Bronchial epithelial cell (primary cell): ENCODE results near the gene MED26. TPM values are rescaled to one million over a fixed set of nuclear protein-coding genes. Genes with fewer than 3 reads are reported as not detected.

Experiments
- DNase-seq: peaks from one replicate; pipeline ENCODE4 v3.0.0-alpha.2; 2010; ENCODE audit warnings: low read depth
- FAIRE-seq: peaks from 2 replicates; lab custom pipeline; 2011; peaks lifted over from hg19 to GRCh38; lab: Jason Lieb, UNC
- H3K27me3 ChIP-seq: 2 replicates; pipeline ENCODE4 v1.5.1; 2011; ENCODE audit warnings: low read length; ENCODE audit not compliant: control insufficient read depth, insufficient read depth
- H3K36me3 ChIP-seq: 2 replicates; pipeline ENCODE4 v1.5.1; 2011; ENCODE audit warnings: low read length; ENCODE audit not compliant: control insufficient read depth, insufficient read depth
- H3K4me3 ChIP-seq: 2 replicates; pipeline ENCODE4 v1.5.1; 2011; ENCODE audit warnings: mild to moderate bottlenecking, low read depth, low read length, control low read depth
- CTCF ChIP-seq: IDR thresholded peaks from 2 replicates; pipeline ENCODE4 v1.5.1; 2011; ENCODE audit warnings: mild to moderate bottlenecking, moderate library complexity, low read length, control low read depth, inconsistent platforms; ENCODE audit not compliant: insufficient read depth, severe bottlenecking
- total RNA-seq: library from RNA; depleted of rRNA; stranded (reverse); fragments of >200 nt; gene quantifications from 2 replicates; pipeline ENCODE4 v1.2.1, GENCODE V29; 2014

Gene MED26
- total RNA-seq, 1 donor from 2014 or later: 2.9 TPM

- H3K4me3 ChIP-seq: no peak overlapping the region
- H3K27me3 ChIP-seq: no peaks in the 10 kb centered on the region
- DNase-seq (peak; percentile 77), FAIRE-seq (no peak)
- no peak for TF ChIP-seq CTCF
- no peaks in the 10 kb centered on the region for H3K36me3 ChIP-seq
These were observed 40.8 kb downstream of the MED26 start for GRCh38 chr19:16586991-16587832.

GRCh38 chr19:16586477-16586871 lies 41.5 kb downstream of the MED26 start:
- no peak for TF ChIP-seq CTCF
- H3K27me3 ChIP-seq: no peaks in the 10 kb centered on the region
- no peak overlapping the region for H3K4me3 ChIP-seq
- FAIRE-seq (no peak), DNase-seq (no peak)
- peaks cover 1% of the 10 kb centered on the region for H3K36me3 ChIP-seq

GRCh38 chr19:16585808-16586476 lies 42.1 kb downstream of the MED26 start:
- DNase-seq (peak; percentile 42), FAIRE-seq (no peak)
- no peak overlapping the region for H3K4me3 ChIP-seq
- H3K36me3 ChIP-seq: peaks cover 1% of the 10 kb centered on the region
- H3K27me3 ChIP-seq: no peaks in the 10 kb centered on the region
- no peak for TF ChIP-seq CTCF

GRCh38 chr19:16585094-16585801 lies 42.8 kb downstream of the MED26 start:
- H3K36me3 ChIP-seq: peaks cover 1% of the 10 kb centered on the region
- H3K27me3 ChIP-seq: no peaks in the 10 kb centered on the region
- DNase-seq: no peak
- FAIRE-seq: no peak
- H3K4me3 ChIP-seq: no peak overlapping the region
- TF ChIP-seq CTCF: no peak

DNA sequence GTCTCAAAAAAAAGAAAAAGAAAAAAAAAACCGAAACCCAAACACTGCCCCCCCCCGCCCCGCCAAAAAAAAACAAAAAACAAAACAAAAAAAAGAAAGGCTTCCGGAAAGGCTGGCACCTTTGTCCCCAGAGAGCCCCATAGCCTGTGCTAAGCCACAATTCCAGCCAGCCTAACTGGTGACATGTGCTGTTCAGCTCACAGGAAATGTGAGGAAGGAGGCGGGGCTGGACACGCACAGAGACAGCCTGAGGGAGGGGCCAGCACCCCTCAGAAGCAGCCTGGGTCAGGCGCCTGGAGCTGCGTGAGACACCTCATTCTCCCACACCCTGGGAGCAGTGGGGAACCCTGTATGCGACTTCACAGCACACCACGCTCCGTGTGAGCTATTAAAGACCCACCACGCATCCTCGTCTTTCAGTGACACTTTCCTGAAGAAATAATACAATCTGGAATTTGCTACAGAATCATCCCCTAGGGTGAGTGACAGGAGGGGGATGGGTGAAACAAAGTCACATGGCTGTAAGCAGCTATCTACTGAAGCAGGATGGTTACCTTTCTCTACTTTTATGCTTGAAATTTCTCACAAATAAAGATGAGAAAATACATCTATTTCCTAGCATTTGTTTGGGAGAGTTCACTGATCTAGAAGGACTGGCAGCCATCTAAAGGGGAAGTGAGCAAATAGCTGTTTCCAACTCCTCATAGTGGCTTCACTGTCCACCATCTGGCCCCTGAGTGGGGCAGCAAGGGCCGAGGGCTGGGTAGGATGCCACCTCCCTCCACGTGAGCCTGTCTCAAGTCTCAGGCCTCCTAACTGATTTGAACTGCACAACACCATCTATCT lies 43.5 kb downstream of the MED26 start:
- H3K36me3 ChIP-seq: peaks cover 1% of the 10 kb centered on the region
- no peaks in the 10 kb centered on the region for H3K27me3 ChIP-seq
- DNase-seq: peak; percentile 80
- TF ChIP-seq CTCF: no peak
- FAIRE-seq: no peak
- no peak overlapping the region for H3K4me3 ChIP-seq
